Measurements from ENCODE around the gene KIAA1958. TPM values are rescaled to one million over a fixed set of nuclear protein-coding genes. Genes with fewer than 3 reads are reported as not detected.

KIAA1958 gene
- total and polyA plus RNA-seq, 2 of the 8 experiments (the other 6 are each of a cell fraction or from before 2014, with no cell fraction given) = 11.4 to 43.8 TPM

- H2BK12ac ChIP-seq (ENCODE audit: low read depth, low read length) = no peak overlapping the region
- no peaks in the 10 kb centered on the region for H3K27me3 ChIP-seq (replicated peaks in 1 of 4; ENCODE audit: control insufficient read depth in 3 of 4, extremely low read depth in 1 of 4, insufficient read depth in 3 of 4, low read length in 3 of 4)
- no peak overlapping the region for H3K27ac ChIP-seq (ENCODE audit: low read depth, low read length)
- H2BK5ac ChIP-seq (ENCODE audit: low read depth, low read length) = no peak overlapping the region
- peak overlapping the region; percentile 51 for H4K5ac ChIP-seq (ENCODE audit: insufficient read length, low read depth, low read length)
- H3K23ac ChIP-seq (ENCODE audit: insufficient read length) = no peak overlapping the region
- H3K4me3 ChIP-seq (ENCODE audit: extremely low read depth in 1 of 4, insufficient read depth in 2 of 4, low read depth in 3 of 4, low read length in 4 of 4) = no peak overlapping the region
- no peak for DNase-seq (ENCODE audit: low read depth in 1 of 2, low spot score in 2 of 2)
- H3K9me3 ChIP-seq (ENCODE audit: insufficient read depth in 2 of 2, low read depth in 1 of 2, low read length in 1 of 2) = peaks cover 0 to 3% of the 10 kb centered on the region in 2 experiments; a peak in 1 of 4 replicates
- no peak overlapping the region for H2AK5ac ChIP-seq (ENCODE audit: low read depth, low read length)
- no peak overlapping the region for H3K14ac ChIP-seq (ENCODE audit: insufficient read length)
- H3K56ac ChIP-seq (replicated peaks; ENCODE audit: insufficient read length, low read depth, low read length) = no peak overlapping the region
- no peak overlapping the region for H2BK15ac ChIP-seq (ENCODE audit: low read length)
- no peak overlapping the region for H3K4ac ChIP-seq (replicated peaks; ENCODE audit: insufficient read length, low read depth, low read length)
- FAIRE-seq = no peak
- H3K4me2 ChIP-seq (ENCODE audit: insufficient read depth in 1 of 2, low read depth in 2 of 2, low read length in 2 of 2) = peak overlapping the region in 1 of 2 experiments; percentile 17; a peak in 1 of 4 replicates
- H3K9ac ChIP-seq (replicated peaks in 1 of 4; ENCODE audit: extremely low read depth in 1 of 4, low read depth in 3 of 4, low read length in 3 of 4) = no peak overlapping the region
- H2BK120ac ChIP-seq (replicated peaks; ENCODE audit: low read depth, low read length) = no peak overlapping the region
- peaks cover 0 to 6% (median 0%) of the 10 kb centered on the region in 4 experiments; a peak in 2 of 7 replicates for H3K4me1 ChIP-seq (replicated peaks in 1 of 4; ENCODE audit: control insufficient read depth in 3 of 4, insufficient read depth in 4 of 4, low read length in 3 of 4)
- POLR2A ChIA-PET (ENCODE audit: partially characterized antibody) = interaction anchor here (2.1 kb wide), 1 partner anchor 13 kb away, joined by 9 read pairs; the partner anchor contains the start of gene KIAA1958
- H4K8ac ChIP-seq (ENCODE audit: extremely low read depth, insufficient read depth, low read length) = no peak overlapping the region
- CTCF ChIA-PET (ENCODE audit: partially characterized antibody) = interaction anchor here (0.6 to 1.5 kb wide), 3 partner anchors 83 to 469 kb away, joined by 3 to 5 read pairs (median 4); no protein-coding TSS in a partner anchor
- H4K91ac ChIP-seq (replicated peaks; ENCODE audit: insufficient read length, low read length) = no peak overlapping the region
- H3K36me3 ChIP-seq (ENCODE audit: control insufficient read depth in 2 of 4, insufficient read depth in 4 of 4, low read length in 3 of 4) = no peaks in the 10 kb centered on the region; a peak in 2 of 8 replicates
- H3K79me2 ChIP-seq (ENCODE audit: control insufficient read depth in 1 of 2, insufficient read depth in 2 of 2, low read length in 2 of 2) = no peaks in the 10 kb centered on the region
- no peaks in the 10 kb centered on the region for H4K20me1 ChIP-seq (replicated peaks in 1 of 2; ENCODE audit: control insufficient read depth in 1 of 2, insufficient read depth in 2 of 2, low read length in 2 of 2)
- H2AFZ ChIP-seq (ENCODE audit: low read length) = no peak overlapping the region
- no peak overlapping the region for H2BK20ac ChIP-seq (ENCODE audit: low read length)
- no peak for TF ChIP-seq JUN (IDR thresholded peaks at IDR 0.05; ENCODE audit: low read depth, low read length)
- TF ChIP-seq CHD2 (IDR thresholded peaks at IDR 0.05; ENCODE audit: low read length) = no peak
- WGBS, 2 experiments (ENCODE audit: extremely low coverage in 1 of 2, insufficient coverage in 1 of 2, insufficient read length in 1 of 2, insufficient replicate concordance in 2 of 2, low coverage in 1 of 2, low lambda C conversion rate in 2 of 2, missing lambda C conversion rate in 1 of 2) = 52% methylated on average over 3 of the region's 3 CpGs; no CpG with 5 or more reads in 1 of the 2 experiments
- no peak overlapping the region for H3K18ac ChIP-seq (ENCODE audit: extremely low read depth, low read length)
- H3K23me2 ChIP-seq (ENCODE audit: low read depth, low read length) = peaks cover 2% of the 10 kb centered on the region; the same call in 1 of the 2 replicates
- H3K79me1 ChIP-seq (ENCODE audit: low read depth, low read length) = no peaks in the 10 kb centered on the region
These were observed 13.6 kb upstream of the KIAA1958 start for GRCh38 chr9:112472996-112473395.

Data from H1 (cell line).